HepG2 (cell line): ENCODE measurements around the gene DACT2. TPM values are rescaled to one million over a fixed set of nuclear protein-coding genes. Genes with fewer than 3 reads are reported as not detected.

Source experiments
- ATAC-seq: fragments of 200-7000 bp; cut with Tn5 transposase; 3 replicates; pipeline ENCODE4 v1.9.1; 2020; ENCODE audit warnings: mild to moderate bottlenecking, moderate library complexity
- BruUV-seq: library from RNA; stranded (reverse); fragments of 400-500 nt; replicated peaks from 2 replicates; lab custom pipeline; 2021; lab: Mats Ljungman, UMichigan
- CTCF ChIA-PET: fragments of 300-600 bp; formaldehyde crosslinking; extraction: SDS; loops from one replicate; lab custom pipeline; 2021; ENCODE audit warnings: low total read pairs, inconsistent platforms, low intra/inter-chr PET ratio; lab: Yijun Ruan, JAX
- POLR2A ChIA-PET: fragments of 350-600 bp; sonication (Branson Sonifier 250); formaldehyde crosslinking; loops from one replicate; lab custom pipeline; 2020; ENCODE audit warnings: antibody characterized with exemption, inconsistent platforms; lab: Yijun Ruan, JAX
- DNase-seq: peaks from one replicate; pipeline ENCODE4 v3.0.0-alpha.2; 2015; ENCODE audit warnings: low spot score
- FAIRE-seq: peaks from 3 replicates; lab custom pipeline; 2011; peaks lifted over from hg19 to GRCh38; lab: Jason Lieb, UNC
- H2AFZ ChIP-seq: one replicate; pipeline ENCODE4 v1.6.1; 2011; ENCODE audit warnings: low read length, inconsistent platforms
- H3K27ac ChIP-seq: fragments of 300-600 bp; 3 replicates; pipeline ENCODE4 v1.8.0; 2011; ENCODE audit warnings: mixed run types, mild to moderate bottlenecking, mixed read lengths, low read length, inconsistent platforms; ENCODE audit not compliant: insufficient read depth; ENCODE audit errors: extremely low read length
- H3K27me3 ChIP-seq, 2 experiments: fragments of 200-600 bp in 1 of 2; 2 replicates in 1 of 2; 3 replicates in 1 of 2; pipeline versions ENCODE4 v1.6.0 to v1.8.0; 2011; ENCODE audit warnings: low read length in 2 of 2, mild to moderate bottlenecking in 2 of 2, moderate library complexity in 2 of 2, inconsistent platforms in 1 of 2; ENCODE audit not compliant: insufficient read depth in 2 of 2, control insufficient read depth in 1 of 2
- H3K36me3 ChIP-seq, 2 experiments: fragments of 200-600 bp in 1 of 2; replicated peaks in 1 of 2; 2 replicates in 1 of 2; 3 replicates in 1 of 2; pipeline versions ENCODE4 v1.5.1 to v1.8.0; 2011; ENCODE audit warnings: low read length in 2 of 2, inconsistent platforms in 1 of 2; ENCODE audit not compliant: insufficient read depth in 2 of 2, control insufficient read depth in 1 of 2
- H3K4me1 ChIP-seq: 2 replicates; pipeline ENCODE4 v1.5.1; 2012; ENCODE audit warnings: low read length, inconsistent platforms; ENCODE audit not compliant: insufficient read depth
- H3K4me2 ChIP-seq: 2 replicates; pipeline ENCODE4 v1.6.0; 2011; ENCODE audit warnings: low read depth, low read length, inconsistent platforms
- H3K4me3 ChIP-seq, 3 experiments: fragments of 200-600 bp in 1 of 3; sonication (generic), shearing (Covaris generic) in 1 of 3; replicated peaks in 1 of 3; 2 replicates each; pipeline ENCODE4 v1.5.1; 2011 to 2016; ENCODE audit warnings: low read length in 3 of 3, inconsistent platforms in 2 of 3, low read depth in 2 of 3, mild to moderate bottlenecking in 2 of 3, control low read depth in 1 of 3, mixed read lengths in 1 of 3; ENCODE audit not compliant: insufficient read depth in 1 of 3
- H3K79me2 ChIP-seq: one replicate; pipeline ENCODE4 v1.6.1; 2011; ENCODE audit warnings: low read length, inconsistent platforms; ENCODE audit not compliant: insufficient read depth
- H3K9ac ChIP-seq: 2 replicates; pipeline ENCODE4 v1.6.0; 2011; ENCODE audit warnings: mild to moderate bottlenecking, low read depth, low read length, inconsistent platforms; ENCODE audit not compliant: insufficient read depth
- H3K9me3 ChIP-seq: 2 replicates; pipeline ENCODE4 v1.5.1; 2012; ENCODE audit warnings: mild to moderate bottlenecking, low read length
- H4K20me1 ChIP-seq: 2 replicates; pipeline ENCODE4 v1.6.0; 2011; ENCODE audit warnings: inconsistent platforms, mild to moderate bottlenecking, low read length, moderate library complexity; ENCODE audit not compliant: insufficient read depth
- CBFB ChIP-seq: sonication (generic); formaldehyde crosslinking; IDR thresholded peaks from 2 replicates; pipeline ENCODE4 v1.4.0; 2020; ENCODE audit warnings: missing genetic modification reagents
- CCDC6 ChIP-seq: sonication (generic); formaldehyde crosslinking; IDR thresholded peaks from 2 replicates; pipeline ENCODE4 v1.8.1; 2022; ENCODE audit warnings: mild to moderate bottlenecking, missing genetic modification reagents, moderate library complexity
- ETV5 ChIP-seq: IDR thresholded peaks from 2 replicates; pipeline ENCODE4 v1.6.1; 2018; ENCODE audit warnings: missing biosample characterization, missing genetic modification reagents, inconsistent platforms, borderline replicate concordance
- GABPB1 ChIP-seq: IDR thresholded peaks from 2 replicates; pipeline ENCODE4 v1.6.1; 2016; ENCODE audit warnings: mild to moderate bottlenecking, missing genetic modification reagents, moderate library complexity, missing compliant biosample characterization
- GLI4 ChIP-seq: sonication (generic); formaldehyde crosslinking; IDR thresholded peaks from 2 replicates; pipeline ENCODE4 v1.5.1; 2020; ENCODE audit warnings: missing genetic modification reagents, mild to moderate bottlenecking, moderate library complexity, borderline replicate concordance
- HES4 ChIP-seq: sonication (generic); formaldehyde crosslinking; IDR thresholded peaks from 2 replicates; pipeline ENCODE4 v1.9.0; 2021; ENCODE audit warnings: mild to moderate bottlenecking, missing genetic modification reagents, borderline replicate concordance
- KLF16 ChIP-seq, 2 experiments: sonication (generic) in 1 of 2; formaldehyde crosslinking in 1 of 2; IDR thresholded peaks; 2 replicates each; pipeline versions ENCODE4 v1.6.1 to v1.8.0; 2016 to 2023; ENCODE audit warnings: missing genetic modification reagents in 2 of 2, missing compliant biosample characterization in 1 of 2
- MIXL1 ChIP-seq: IDR thresholded peaks from 2 replicates; pipeline ENCODE4 v1.6.1; 2016
- NKX3-1 ChIP-seq: sonication (generic); formaldehyde crosslinking; IDR thresholded peaks from 2 replicates; pipeline ENCODE4 v1.5.0; 2020; ENCODE audit warnings: missing genetic modification reagents
- NR2C2 ChIP-seq: sonication (generic); formaldehyde crosslinking; IDR thresholded peaks from 2 replicates; pipeline ENCODE4 v1.4.0; 2020; ENCODE audit warnings: missing genetic modification reagents, mild to moderate bottlenecking, moderate library complexity, borderline replicate concordance
- PHF8 ChIP-seq: sonication (generic); formaldehyde crosslinking; IDR thresholded peaks from 2 replicates; pipeline ENCODE4 v1.5.0; 2020; ENCODE audit warnings: missing genetic modification reagents
- PITX1 ChIP-seq: sonication (generic); formaldehyde crosslinking; IDR thresholded peaks from 2 replicates; pipeline ENCODE4 v1.5.1; 2020; ENCODE audit warnings: mild to moderate bottlenecking, missing genetic modification reagents
- ZBTB14 ChIP-seq: sonication (generic); formaldehyde crosslinking; IDR thresholded peaks from 2 replicates; pipeline ENCODE4 v1.4.0; 2020; ENCODE audit warnings: missing genetic modification reagents
- ZFP62 ChIP-seq: sonication (generic); formaldehyde crosslinking; IDR thresholded peaks from 2 replicates; pipeline ENCODE4 v1.4.0; 2020; ENCODE audit warnings: missing genetic modification reagents
- ZNF253 ChIP-seq: sonication (generic); formaldehyde crosslinking; IDR thresholded peaks from 2 replicates; pipeline ENCODE4 v1.8.0; 2022; ENCODE audit warnings: mild to moderate bottlenecking, missing genetic modification reagents, borderline replicate concordance
- ZNF3 ChIP-seq: IDR thresholded peaks from 2 replicates; pipeline ENCODE4 v1.7.0; 2017; ENCODE audit warnings: inconsistent platforms
- ZSCAN31 ChIP-seq: sonication (generic); formaldehyde crosslinking; IDR thresholded peaks from 2 replicates; pipeline ENCODE4 v1.5.0; 2020; ENCODE audit warnings: low read depth, mild to moderate bottlenecking, missing genetic modification reagents
- WGBS: methylation state at CpG from one replicate; pipeline ENCODE4 v1.1.6; 2017; ENCODE audit warnings: low lambda C conversion rate; 5-methylcytosine and 5-hydroxymethylcytosine counted together
- in situ Hi-C: cut with HindIII; loops from 2 replicates; pipeline ENCODE4 v1.10.0; 2017; ENCODE audit warnings: low pct_unique_long_range_greater_than_20kb; ENCODE audit not compliant: extremely low pct_ligation_motif_present
- intact Hi-C: fragments of 100-400 bp; cut with micrococcal nuclease; formaldehyde crosslinking; loops from one replicate; pipeline ENCODE4 v1.10.0; 2022; ENCODE audit not compliant: unreplicated experiment
- polyA plus RNA-seq, 8 experiments: library from polyadenylated mRNA; depleted of rRNA in 3 of 8; stranded (reverse) in 7 of 8; unstranded in 1 of 8; fragments of >200 nt; fragmentation: Illumina TruSeq in 4 of 8; extraction: Trizol in 4 of 8; gene quantifications; 2 replicates each; pipeline versions ENCODE4 v1.2.1 to v1.2.3, GENCODE V29; 2011 to 2016; ENCODE audit warnings: low read depth in 4 of 8, missing spikeins in 1 of 8, mixed read lengths in 1 of 8; ENCODE audit not compliant: insufficient read depth in 1 of 8
- total RNA-seq, 5 experiments: library from RNA; depleted of rRNA; stranded (reverse); fragments of >200 nt; fragmentation: Illumina TruSeq; extraction: Trizol; gene quantifications; 2 replicates each; pipeline ENCODE4 v1.2.3, GENCODE V29; 2016; ENCODE audit warnings: low read depth in 1 of 5
- TF ChIP-seq, protein P1 (sequence below): IDR thresholded peaks from 2 replicates; pipeline ENCODE4 v1.6.1; 2016; ENCODE audit warnings: mild to moderate bottlenecking
- TF ChIP-seq, protein P2 (sequence below): IDR thresholded peaks from 2 replicates; pipeline ENCODE4 v1.6.1; 2012; ENCODE audit warnings: low read length, improper control_type of control experiment

The DACT2 gene
- total and polyA plus RNA-seq, 2 of the 13 experiments (the other 11 are each of a cell fraction or from before 2014, with no cell fraction given) = 0.15 TPM; not detected in 1

- H3K27ac ChIP-seq = no peak overlapping the region
- no TSS peak for BruUV-seq
- H3K4me3 ChIP-seq = no peak overlapping the region
- in situ Hi-C loops = no loop called here
- no peak for ATAC-seq
- POLR2A ChIA-PET = no interaction called here
- H4K20me1 ChIP-seq = no peaks in the 10 kb centered on the region
- intact Hi-C loops = no loop called here
- H3K4me1 ChIP-seq = peaks cover 64% of the 10 kb centered on the region
- no peaks in the 10 kb centered on the region for H3K36me3 ChIP-seq
- no peak overlapping the region for H2AFZ ChIP-seq
- H3K9me3 ChIP-seq = no peaks in the 10 kb centered on the region
- TF ChIP-seq ZNF253 (CRISPR knock-in tag) (no peak), CCDC6 (CRISPR knock-in tag) (no peak), PITX1 (no peak), HES4 (CRISPR knock-in tag) (no peak), ZBTB14 (no peak), ETV5 (no peak), PHF8 (no peak), CBFB (CRISPR knock-in tag) (no peak), ZNF3 (CRISPR knock-in tag) (no peak), GLI4 (no peak), MIXL1 (CRISPR knock-in tag) (no peak), NKX3-1 (CRISPR knock-in tag) (no peak), KLF16 (CRISPR knock-in tag; IDR thresholded peaks at IDR 0.05) (no peak), NR2C2 (CRISPR knock-in tag) (no peak), ZSCAN31 (no peak), ZFP62 (CRISPR knock-in tag) (no peak), GABPB1 (no peak)
- TF ChIP-seq, protein P1, sequence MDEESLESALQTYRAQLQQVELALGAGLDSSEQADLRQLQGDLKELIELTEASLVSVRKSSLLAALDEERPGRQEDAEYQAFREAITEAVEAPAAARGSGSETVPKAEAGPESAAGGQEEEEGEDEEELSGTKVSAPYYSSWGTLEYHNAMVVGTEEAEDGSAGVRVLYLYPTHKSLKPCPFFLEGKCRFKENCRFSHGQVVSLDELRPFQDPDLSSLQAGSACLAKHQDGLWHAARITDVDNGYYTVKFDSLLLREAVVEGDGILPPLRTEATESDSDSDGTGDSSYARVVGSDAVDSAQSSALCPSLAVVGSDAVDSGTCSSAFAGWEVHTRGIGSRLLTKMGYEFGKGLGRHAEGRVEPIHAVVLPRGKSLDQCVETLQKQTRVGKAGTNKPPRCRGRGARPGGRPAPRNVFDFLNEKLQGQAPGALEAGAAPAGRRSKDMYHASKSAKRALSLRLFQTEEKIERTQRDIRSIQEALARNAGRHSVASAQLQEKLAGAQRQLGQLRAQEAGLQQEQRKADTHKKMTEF (CRISPR knock-in tag) = no peak
- TF ChIP-seq, protein P2, sequence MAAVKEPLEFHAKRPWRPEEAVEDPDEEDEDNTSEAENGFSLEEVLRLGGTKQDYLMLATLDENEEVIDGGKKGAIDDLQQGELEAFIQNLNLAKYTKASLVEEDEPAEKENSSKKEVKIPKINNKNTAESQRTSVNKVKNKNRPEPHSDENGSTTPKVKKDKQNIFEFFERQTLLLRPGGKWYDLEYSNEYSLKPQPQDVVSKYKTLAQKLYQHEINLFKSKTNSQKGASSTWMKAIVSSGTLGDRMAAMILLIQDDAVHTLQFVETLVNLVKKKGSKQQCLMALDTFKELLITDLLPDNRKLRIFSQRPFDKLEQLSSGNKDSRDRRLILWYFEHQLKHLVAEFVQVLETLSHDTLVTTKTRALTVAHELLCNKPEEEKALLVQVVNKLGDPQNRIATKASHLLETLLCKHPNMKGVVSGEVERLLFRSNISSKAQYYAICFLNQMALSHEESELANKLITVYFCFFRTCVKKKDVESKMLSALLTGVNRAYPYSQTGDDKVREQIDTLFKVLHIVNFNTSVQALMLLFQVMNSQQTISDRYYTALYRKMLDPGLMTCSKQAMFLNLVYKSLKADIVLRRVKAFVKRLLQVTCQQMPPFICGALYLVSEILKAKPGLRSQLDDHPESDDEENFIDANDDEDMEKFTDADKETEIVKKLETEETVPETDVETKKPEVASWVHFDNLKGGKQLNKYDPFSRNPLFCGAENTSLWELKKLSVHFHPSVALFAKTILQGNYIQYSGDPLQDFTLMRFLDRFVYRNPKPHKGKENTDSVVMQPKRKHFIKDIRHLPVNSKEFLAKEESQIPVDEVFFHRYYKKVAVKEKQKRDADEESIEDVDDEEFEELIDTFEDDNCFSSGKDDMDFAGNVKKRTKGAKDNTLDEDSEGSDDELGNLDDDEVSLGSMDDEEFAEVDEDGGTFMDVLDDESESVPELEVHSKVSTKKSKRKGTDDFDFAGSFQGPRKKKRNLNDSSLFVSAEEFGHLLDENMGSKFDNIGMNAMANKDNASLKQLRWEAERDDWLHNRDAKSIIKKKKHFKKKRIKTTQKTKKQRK = no peak
- no peak overlapping the region for H3K9ac ChIP-seq
- WGBS = 85% methylated on average over 9 of the region's 9 CpGs
- H3K27me3 ChIP-seq = no peaks in the 10 kb centered on the region
- no peak overlapping the region for H3K4me2 ChIP-seq
- CTCF ChIA-PET = no interaction called here
- H3K79me2 ChIP-seq = no peaks in the 10 kb centered on the region
- no peak for FAIRE-seq
- DNase-seq = no peak
These were observed 14.4 kb upstream of the DACT2 start for GRCh38 chr6:168333989-168334388.
